Endodermal cell (in vitro differentiated cells): Measurements from ENCODE around the gene GPR141. TPM values are rescaled to one million over a fixed set of nuclear protein-coding genes. Genes with fewer than 3 reads are reported as not detected.

Source experiments
- DNase-seq: peaks from one replicate; pipeline ENCODE4 v3.0.0-alpha.2; 2017
- H3K27ac ChIP-seq: 2 replicates; pipeline ENCODE4 v1.5.1; 2013; ENCODE audit warnings: mild to moderate bottlenecking, low read depth, low read length, moderate library complexity
- H3K27me3 ChIP-seq: 2 replicates; pipeline ENCODE4 v1.6.1; 2013; ENCODE audit warnings: mild to moderate bottlenecking, low read length, moderate library complexity; ENCODE audit not compliant: insufficient read depth, control insufficient read depth, poor library complexity, severe bottlenecking
- H3K36me3 ChIP-seq: 2 replicates; pipeline ENCODE4 v1.7.0; 2013; ENCODE audit warnings: mild to moderate bottlenecking, low read length, moderate library complexity; ENCODE audit not compliant: control insufficient read depth, insufficient read depth
- H3K4me1 ChIP-seq: one replicate; pipeline ENCODE4 v1.7.0; 2013; ENCODE audit warnings: low read length; ENCODE audit not compliant: control insufficient read depth, insufficient read depth
- H3K4me3 ChIP-seq: 2 replicates; pipeline ENCODE4 v1.5.1; 2013; ENCODE audit warnings: mild to moderate bottlenecking, low read length, moderate library complexity
- H3K9ac ChIP-seq: 2 replicates; pipeline ENCODE4 v1.6.1; 2013; ENCODE audit warnings: mild to moderate bottlenecking, low read length, moderate library complexity; ENCODE audit not compliant: poor library complexity, severe bottlenecking; ENCODE audit errors: extremely low read depth
- H3K9me3 ChIP-seq: 2 replicates; pipeline ENCODE4 v1.6.1; 2013; ENCODE audit warnings: mild to moderate bottlenecking, low read length, moderate library complexity; ENCODE audit not compliant: control insufficient read depth
- H3K27ac Mint-ChIP-seq: 2 replicates; pipeline ENCODE4 v1.8.0; 2020; ENCODE audit warnings: mixed read lengths
- H3K27me3 Mint-ChIP-seq: 2 replicates; pipeline ENCODE4 v1.8.0; 2021; ENCODE audit warnings: mild to moderate bottlenecking, mixed read lengths; ENCODE audit not compliant: insufficient read depth
- H3K36me3 Mint-ChIP-seq: 2 replicates; pipeline ENCODE4 v1.8.0; 2020; ENCODE audit warnings: low read depth, mixed read lengths
- H3K4me1 Mint-ChIP-seq: 2 replicates; pipeline ENCODE4 v1.8.0; 2020; ENCODE audit warnings: mixed read lengths
- H3K4me3 Mint-ChIP-seq: 2 replicates; pipeline ENCODE4 v1.8.0; 2020; ENCODE audit warnings: mild to moderate bottlenecking, moderate library complexity, mixed read lengths
- H3K9me3 Mint-ChIP-seq: 2 replicates; pipeline ENCODE4 v1.8.0; 2020; ENCODE audit warnings: mild to moderate bottlenecking, mixed read lengths
- CTCF ChIP-seq: fragments of 200-600 bp; sonication (generic); conservative IDR thresholded peaks from 2 replicates; pipeline ENCODE4 v1.5.0; 2021; ENCODE audit warnings: antibody characterized with exemption, mild to moderate bottlenecking
- WGBS, 2 experiments: methylation state at CpG; one replicate each; pipeline versions ENCODE4 v1.1.5 to v1.1.7; 2013; ENCODE audit warnings: missing lambda C conversion rate in 2 of 2, mixed read lengths in 1 of 2; ENCODE audit not compliant: insufficient coverage in 1 of 2, insufficient read length in 1 of 2; 5-methylcytosine and 5-hydroxymethylcytosine counted together
- total RNA-seq, 2 donors: library from RNA; stranded (reverse); fragmentation: NEBNext Ultra II Directional in 1 of 2; extraction: Animal tissue kit (Norgen Biotek cat#: 25700) in 1 of 2; gene quantifications; 2 replicates in 1 of 2; 3 replicates in 1 of 2; pipeline ENCODE4 v1.2.1, GENCODE V29; 2021

Gene GPR141
- total RNA-seq, 2 donors from 2014 or later = 1.9 to 3.9 TPM

- no peaks in the 10 kb centered on the region for H3K9me3 ChIP-seq
- H3K4me1 ChIP-seq = peaks cover 7% of the 10 kb centered on the region
- Mint-ChIP-seq H3K27me3 (no peaks in the 10 kb centered on the region), H3K27ac (no peak overlapping the region), H3K9me3 (peaks cover 2% of the 10 kb centered on the region), H3K4me1 (peaks cover 13% of the 10 kb centered on the region), H3K4me3 (no peak overlapping the region), H3K36me3 (no peaks in the 10 kb centered on the region)
- WGBS, 2 experiments = 93 to 100% methylated on average over 1 to 11 of the region's 11 CpGs
- no peak overlapping the region for H3K9ac ChIP-seq
- no peak overlapping the region for H3K27ac ChIP-seq
- H3K27me3 ChIP-seq = no peaks in the 10 kb centered on the region
- H3K4me3 ChIP-seq = no peak overlapping the region
- DNase-seq = no peak
- no peaks in the 10 kb centered on the region for H3K36me3 ChIP-seq
- TF ChIP-seq CTCF = no peak
These were observed 6.6 kb downstream of the GPR141 start for GRCh38 chr7:37690206-37690605.

GRCh38 chr7:37694208-37695094 lies 10.9 kb downstream of the GPR141 start:
- peaks cover 2% of the 10 kb centered on the region for H3K9me3 Mint-ChIP-seq
- no peaks in the 10 kb centered on the region for H3K27me3 Mint-ChIP-seq
- H3K36me3 ChIP-seq = no peaks in the 10 kb centered on the region
- peak; percentile 56 for DNase-seq
- no peaks in the 10 kb centered on the region for H3K36me3 Mint-ChIP-seq
- peaks cover 8% of the 10 kb centered on the region for H3K4me1 ChIP-seq
- no peaks in the 10 kb centered on the region for H3K9me3 ChIP-seq
- no peak overlapping the region for H3K27ac Mint-ChIP-seq
- H3K27me3 ChIP-seq = no peaks in the 10 kb centered on the region
- TF ChIP-seq CTCF = peak; percentile 51
- H3K4me3 Mint-ChIP-seq = no peak overlapping the region
- WGBS, 2 experiments = 87 to 100% methylated on average over 1 to 4 of the region's 4 CpGs
- H3K9ac ChIP-seq = no peak overlapping the region
- no peak overlapping the region for H3K27ac ChIP-seq
- no peak overlapping the region for H3K4me3 ChIP-seq
- H3K4me1 Mint-ChIP-seq = peaks cover 34% of the 10 kb centered on the region

DNA sequence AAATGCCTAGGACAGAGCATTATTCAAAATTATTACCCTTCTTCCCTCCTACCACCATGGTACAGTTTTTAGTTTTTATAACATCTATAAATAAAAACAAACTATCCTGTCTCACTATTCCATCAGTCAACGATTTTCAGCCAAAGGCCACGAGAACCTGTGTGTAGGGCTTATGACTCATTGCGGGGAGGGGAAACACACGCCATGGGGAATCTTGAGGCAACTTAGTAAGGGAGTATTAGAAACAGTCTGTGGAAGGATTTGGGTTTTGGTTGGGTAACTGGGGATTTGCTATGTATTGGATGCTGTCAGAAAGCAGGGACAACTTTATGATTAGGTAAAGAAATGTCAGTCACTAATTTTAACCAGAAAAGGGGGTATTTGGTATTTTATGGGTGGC lies 14.7 kb downstream of the GPR141 start:
- Mint-ChIP-seq H3K4me1 (peaks cover 39% of the 10 kb centered on the region), H3K27ac (peak overlapping the region; percentile 38), H3K27me3 (no peaks in the 10 kb centered on the region), H3K4me3 (no peak overlapping the region), H3K36me3 (no peaks in the 10 kb centered on the region), H3K9me3 (no peaks in the 10 kb centered on the region)
- no peak for TF ChIP-seq CTCF
- Histone ChIP-seq H3K36me3 (no peaks in the 10 kb centered on the region), H3K4me1 (peaks cover 8% of the 10 kb centered on the region), H3K27me3 (no peaks in the 10 kb centered on the region), H3K9me3 (peaks cover 2% of the 10 kb centered on the region), H3K4me3 (no peak overlapping the region), H3K9ac (no peak overlapping the region), H3K27ac (no peak overlapping the region)
- WGBS, 2 experiments = 86 to 88% methylated on average over 4 of the region's 4 CpGs
- peak; percentile 50 for DNase-seq
